ENCODE measurements around the gene HS1BP3.
A peak's percentile ranks its signal among the peaks of the same experiment; 100 is the strongest.

HS1BP3 gene

DNA sequence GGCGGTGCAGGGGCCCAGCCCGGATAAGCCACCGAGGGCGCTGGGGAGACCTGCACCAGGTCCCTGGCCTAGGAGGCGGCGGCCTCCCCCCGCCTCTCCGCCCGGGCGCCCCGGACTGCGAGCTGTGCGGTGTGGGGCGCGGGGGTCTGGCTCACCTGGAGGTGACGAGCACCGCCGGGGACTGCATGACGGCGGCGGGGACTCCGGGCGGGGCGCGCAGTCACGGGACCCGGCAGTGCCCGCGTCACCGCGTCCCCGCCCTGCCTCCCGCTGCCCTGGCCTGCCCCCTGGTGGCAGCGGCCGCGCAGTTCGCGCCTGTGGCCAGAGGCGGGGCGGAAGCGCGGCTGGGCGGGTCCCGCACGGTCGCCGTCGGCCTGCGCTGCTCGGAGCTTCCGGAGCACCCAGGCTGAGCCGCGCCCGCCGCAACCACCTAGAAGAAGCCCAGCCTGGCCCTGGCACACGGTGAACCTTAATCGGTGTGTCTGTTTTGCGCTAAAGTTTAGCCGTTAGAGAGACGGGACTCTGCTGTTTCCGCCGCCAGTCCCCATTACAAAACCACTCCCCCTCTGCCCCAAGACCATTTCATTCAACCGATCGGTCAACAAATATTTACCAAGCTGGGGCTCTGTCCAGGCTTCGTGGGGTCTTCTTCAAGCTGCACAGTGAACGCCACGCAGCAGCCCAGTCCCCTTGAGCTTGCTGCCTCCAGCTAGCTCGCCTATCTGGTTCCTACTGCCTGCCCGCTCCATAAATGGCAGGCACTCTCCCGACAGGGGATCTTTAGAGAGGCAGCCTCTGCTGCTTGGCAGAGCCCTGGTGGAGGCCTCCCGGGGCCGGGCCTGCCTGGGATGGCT lies at the start of gene HS1BP3:
Gene HS1BP3 (minus strand): TSS at position 222 of the 854 bp plus-strand sequence. CDS start 35 bp downstream, at position 187.
- FAIRE-seq (peak; percentile 80), DNase-seq (ENCODE audit: insufficient read length, low spot score) (peak; percentile 93)

GRCh38 chr2:20698916-20699613 lies 48.2 kb upstream of the HS1BP3 start:
- no peak for FAIRE-seq
- no peak for DNase-seq (ENCODE audit: insufficient read length, low spot score)

DNA sequence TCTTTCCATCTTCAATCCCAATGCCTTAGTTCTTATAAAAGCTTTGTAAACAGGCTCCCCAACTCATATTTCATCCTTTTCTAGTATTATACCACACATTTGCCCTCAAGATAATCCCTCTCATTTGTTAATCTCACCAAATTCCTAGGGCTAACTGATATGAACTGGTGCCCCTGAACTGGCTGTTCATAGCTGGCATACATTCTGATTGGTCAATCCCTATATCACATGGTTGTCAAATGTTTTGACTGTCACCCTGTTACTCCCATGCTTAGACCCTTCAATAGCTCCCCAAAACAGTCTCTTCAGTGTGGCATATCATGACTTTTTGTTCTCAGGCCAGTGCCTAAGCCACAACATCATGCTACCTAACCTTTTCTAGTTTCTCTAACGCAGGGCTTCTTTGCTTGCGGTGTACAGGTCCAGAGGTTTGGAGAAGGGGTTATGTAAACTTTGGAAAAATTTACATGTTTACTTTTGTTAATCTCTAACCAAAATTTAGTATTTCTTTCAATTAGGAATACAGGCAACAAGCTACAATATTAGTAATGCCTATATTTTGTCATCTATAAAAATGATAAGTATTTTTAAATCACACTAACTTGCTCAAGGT lies 46.5 kb upstream of the HS1BP3 start:
- no peak for DNase-seq (ENCODE audit: insufficient read length, low spot score)
- FAIRE-seq, result peak; percentile 4

DNA sequence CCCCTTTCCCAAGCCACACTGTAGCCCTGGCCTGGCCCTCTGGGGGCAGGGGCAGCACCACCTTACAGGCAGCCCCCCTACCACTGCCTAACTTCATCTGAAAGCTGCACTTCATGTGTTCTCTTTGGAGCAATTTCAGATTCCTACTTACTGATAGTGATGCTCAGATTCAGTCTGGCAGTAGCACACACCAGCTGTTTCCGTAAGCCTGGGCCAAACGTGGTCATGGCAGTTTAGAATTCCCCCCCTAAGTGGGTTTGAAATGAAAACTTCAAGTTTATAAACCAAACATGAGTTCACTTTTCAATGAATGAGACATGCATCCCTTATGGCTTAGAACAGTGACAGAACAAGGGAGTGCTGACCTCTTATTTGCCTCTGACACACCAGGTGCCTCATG lies 45.5 kb upstream of the HS1BP3 start:
- DNase-seq (ENCODE audit: insufficient read length, low spot score) (no peak), FAIRE-seq (no peak)

DNA sequence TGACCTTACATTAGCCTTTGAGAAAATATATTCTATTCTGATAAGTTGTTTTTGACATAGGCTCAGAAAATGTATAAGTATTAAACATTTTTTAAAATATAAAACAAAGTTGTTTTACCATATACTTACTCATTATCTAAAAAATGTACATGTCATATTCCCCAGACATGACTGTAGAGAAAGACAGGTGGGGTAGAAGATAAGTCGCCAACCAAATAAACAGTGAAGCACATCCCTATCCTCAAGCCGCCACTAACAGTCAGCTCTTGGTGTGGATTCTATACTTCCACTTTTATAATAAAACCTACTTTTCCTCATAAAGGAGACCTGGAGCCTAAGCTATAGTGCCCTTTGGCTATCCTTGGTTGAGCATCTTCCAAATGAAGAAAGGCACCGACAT lies 42.4 kb upstream of the HS1BP3 start:
- FAIRE-seq (no peak), DNase-seq (ENCODE audit: insufficient read length, low spot score) (no peak)

DNA sequence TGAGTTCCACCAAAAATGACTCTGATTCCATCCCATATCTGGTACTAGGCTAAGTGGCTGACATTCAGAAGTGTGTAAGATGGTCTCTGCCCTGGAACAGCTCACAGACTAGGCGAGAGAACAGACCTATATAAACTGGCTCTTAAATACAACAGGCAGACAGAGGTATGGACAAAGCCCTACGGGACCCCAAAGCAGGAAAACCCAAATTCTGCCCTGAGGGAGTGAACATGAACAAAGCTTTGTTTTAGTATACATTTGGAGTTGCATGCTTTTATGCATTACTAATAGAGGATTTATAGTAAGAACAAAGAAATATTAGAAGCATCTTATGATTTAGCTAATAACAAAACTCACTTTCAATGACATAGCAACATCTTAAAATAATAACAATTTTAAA lies 41.2 kb upstream of the HS1BP3 start:
- DNase-seq (ENCODE audit: insufficient read length, low spot score) (no peak), FAIRE-seq (no peak)

DNA sequence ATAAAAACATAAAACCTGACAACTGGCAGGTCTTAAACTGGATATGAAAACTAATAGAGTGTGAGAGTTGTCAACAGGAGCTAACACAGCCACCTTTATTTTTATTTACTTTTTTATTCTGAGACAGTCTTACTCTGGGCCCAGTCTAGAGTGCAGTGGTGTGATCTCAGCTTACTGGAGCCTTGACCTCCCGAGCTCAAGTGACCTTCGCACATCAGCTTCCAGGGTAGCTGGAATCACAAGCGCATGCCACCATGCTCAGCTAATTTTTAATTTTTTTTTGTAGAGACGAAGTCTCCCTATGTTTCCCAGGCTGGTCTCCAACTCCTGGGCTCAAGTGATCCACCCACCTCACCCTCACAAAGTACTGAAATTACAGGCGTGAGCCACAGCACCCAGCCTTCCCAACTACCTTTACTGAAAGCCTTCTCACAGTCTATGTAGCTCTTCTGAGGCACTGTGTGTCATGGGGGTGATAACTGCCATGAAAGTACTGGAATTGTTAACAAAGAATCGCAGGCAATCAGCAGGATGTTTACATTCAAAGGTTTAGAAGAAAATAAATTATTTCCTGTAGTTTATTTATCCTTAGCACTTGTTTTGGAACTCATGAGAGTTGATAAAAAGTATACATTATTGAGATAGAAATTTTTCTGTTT lies 40.3 kb upstream of the HS1BP3 start:
- DNase-seq (ENCODE audit: insufficient read length, low spot score), result no peak
- FAIRE-seq, result no peak

DNA sequence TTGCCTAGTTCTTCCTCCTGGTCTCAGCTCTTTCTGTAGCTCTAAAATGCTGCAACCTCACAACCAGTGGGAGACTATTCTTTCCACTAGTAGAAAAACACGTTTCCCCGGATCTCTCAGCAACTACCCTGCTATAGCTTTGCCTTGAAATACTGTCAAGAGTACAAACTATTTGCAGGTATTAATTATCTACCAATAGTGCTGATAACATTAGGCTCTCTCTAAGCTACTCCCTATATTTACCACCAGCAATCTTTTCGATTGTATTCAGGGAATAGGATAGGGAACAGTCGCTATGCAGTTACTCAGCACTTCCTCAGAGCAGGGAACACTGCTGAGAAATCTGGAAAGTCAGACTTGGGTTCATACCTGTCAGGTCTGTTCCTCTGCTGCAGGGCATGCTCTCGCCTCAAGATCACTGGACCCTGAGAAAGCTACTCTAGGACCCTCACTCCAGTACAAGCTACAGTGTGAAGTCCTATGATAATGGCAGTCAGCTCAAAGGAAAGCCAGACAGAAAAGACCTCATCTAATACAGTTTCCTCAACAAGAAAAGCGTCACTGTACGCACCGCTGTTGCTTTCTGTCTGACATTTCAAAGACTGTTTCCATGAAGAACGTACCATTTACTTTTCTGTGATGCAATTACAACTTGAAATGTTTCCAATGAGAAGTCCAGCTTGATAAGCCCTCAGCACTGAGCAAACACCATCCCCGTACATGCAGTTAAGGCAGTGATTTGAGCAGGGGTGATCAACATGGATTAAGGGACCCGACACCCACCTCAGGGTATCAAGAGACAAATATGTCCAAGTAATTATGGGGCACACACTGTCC lies 38.7 kb upstream of the HS1BP3 start:
- DNase-seq (ENCODE audit: insufficient read length, low spot score) (no peak), FAIRE-seq (peak; percentile 33)

GRCh38 chr2:20687260-20687832 lies 36.4 kb upstream of the HS1BP3 start:
- FAIRE-seq (no peak), DNase-seq (ENCODE audit: insufficient read length, low spot score) (no peak)

GRCh38 chr2:20684581-20685063 lies 33.7 kb upstream of the HS1BP3 start:
- DNase-seq (ENCODE audit: insufficient read length, low spot score) (no peak), FAIRE-seq (no peak)

DNA sequence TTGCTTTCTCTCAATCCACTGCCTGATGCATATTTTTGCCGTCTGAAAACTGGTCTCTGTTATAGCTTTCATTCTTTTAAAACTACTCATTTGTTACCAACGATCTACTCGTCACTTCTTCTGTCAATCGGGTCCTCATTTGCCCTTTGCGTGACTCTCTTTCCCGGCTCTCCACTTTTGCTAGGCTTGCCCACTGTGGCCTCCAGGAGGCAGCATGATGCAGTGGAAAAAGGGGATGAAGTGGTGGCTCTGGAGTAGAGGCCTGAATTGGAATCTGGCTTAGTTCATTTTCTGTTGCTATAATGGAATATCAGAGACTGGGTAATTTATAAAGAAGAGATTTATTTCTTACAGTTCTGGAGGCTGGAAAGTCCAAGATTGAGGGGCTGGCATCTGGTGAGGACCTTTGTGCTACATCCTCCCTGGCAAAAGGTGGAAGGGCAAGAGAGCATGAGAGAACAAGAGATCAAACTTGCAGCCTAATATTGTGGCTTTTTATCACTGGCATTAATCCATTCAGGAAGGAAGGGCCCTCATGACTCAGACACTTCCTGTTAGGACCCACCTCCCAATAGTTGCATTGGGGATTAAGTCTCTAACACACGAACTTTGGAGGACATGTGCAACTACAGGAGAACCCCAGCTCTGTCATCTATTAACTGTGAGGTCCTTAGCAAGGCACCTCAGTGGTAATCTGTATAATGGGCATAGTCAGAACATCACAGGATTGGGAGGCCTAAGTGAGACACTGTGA lies 31.4 kb upstream of the HS1BP3 start:
- no peak for FAIRE-seq
- DNase-seq (ENCODE audit: insufficient read length, low spot score), result no peak

DNA sequence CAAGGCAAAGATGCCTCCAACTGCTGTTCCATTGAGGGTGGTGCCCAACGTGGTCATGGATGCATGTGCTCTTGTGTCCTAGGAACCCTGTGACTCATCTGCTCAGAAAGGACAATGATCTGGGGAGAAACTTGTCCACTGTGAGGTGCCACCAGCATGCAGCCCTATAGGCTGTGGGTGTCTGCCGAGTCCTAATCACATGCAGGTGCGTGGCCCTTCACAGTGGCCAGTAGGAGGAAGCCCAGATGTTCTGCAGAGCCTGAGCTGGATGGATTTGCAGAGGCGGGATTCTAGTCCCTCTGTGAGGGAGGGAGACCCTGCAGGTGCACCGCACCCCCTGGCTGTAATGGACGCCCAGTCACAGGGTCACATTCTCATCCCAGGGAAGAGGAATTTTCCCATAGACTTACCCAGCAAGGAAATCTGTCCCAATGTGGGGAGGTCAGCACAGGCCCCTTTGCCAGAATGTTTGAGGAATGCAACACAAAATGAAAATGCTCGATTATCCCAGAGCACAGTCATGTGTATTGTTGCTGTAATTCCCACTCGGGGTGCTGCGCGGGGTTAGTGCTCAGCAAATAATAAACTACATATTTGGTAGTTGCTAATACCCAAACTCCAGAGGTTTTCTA lies 30.0 kb upstream of the HS1BP3 start:
- no peak for FAIRE-seq

DNA sequence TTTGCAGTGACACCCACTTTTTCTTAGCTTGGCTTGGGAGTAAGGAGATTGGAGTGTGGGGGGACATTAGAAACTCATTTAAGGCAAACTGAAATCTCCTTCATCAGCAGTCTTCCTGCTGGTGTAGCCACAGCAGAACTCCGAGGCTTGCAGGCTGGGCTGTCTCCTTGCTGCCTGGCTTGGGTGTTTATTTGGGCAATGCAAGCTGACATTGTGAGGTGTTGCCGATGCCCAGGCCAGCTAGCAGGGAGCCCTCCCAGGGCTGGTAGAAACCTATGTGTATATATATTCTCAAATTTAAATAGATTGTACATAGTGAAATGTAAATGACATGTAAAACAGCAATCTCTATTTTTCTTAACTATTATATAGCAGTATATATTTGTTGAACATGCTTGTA lies 27.9 kb upstream of the HS1BP3 start:
- FAIRE-seq, result no peak
- DNase-seq (ENCODE audit: insufficient read length, low spot score), result no peak

More for the DNA sequence above, 30.0 kb upstream of the HS1BP3 start:
- no peak for DNase-seq (ENCODE audit: insufficient read length, low spot score)

- DNase-seq (ENCODE audit: insufficient read length, low spot score) (no peak), FAIRE-seq (no peak)
These were observed 27.1 kb upstream of the HS1BP3 start for GRCh38 chr2:20678086-20678395.

DNA sequence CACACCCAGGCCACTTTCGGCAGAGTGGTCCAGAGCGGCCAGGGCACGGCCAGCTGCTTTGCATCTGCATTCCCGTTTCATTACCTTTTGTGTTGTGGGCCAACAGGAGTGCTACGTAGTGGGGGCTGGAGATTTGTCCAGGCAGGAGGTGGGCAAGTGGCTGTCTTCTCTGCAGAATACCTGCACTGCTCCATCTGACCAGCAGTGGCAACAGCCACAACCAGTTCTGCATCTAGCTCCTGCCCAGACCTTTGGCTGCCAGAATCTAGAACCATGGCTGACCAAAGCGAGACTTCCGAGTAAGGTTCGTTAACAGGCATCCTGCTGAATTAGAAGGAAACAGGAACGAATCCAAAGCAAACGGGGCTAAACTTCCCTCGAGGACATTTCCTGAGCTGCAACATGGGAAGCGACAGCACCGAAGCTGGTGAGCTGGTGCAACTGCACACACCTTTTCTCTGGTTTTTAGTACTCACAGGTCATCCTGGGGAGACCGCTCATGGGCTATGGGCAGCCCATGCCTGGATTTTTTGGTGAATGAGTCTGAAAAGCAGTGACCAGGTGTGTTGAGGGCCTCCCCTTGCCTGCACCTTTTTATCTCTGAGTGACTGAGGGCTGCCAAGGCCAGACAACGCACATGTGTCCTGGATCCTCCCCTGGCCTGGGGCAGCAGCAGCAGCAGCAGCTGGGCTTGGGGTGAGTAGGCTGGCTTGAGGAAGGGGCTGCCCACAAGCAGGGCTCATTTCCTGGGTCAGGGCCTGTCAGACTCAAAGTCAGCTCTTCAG lies 26.6 kb upstream of the HS1BP3 start:
- no peak for FAIRE-seq
- no peak for DNase-seq (ENCODE audit: insufficient read length, low spot score)

- FAIRE-seq, result peak; percentile 91
- DNase-seq (ENCODE audit: insufficient read length, low spot score), result no peak
These were observed 25.7 kb upstream of the HS1BP3 start for GRCh38 chr2:20676353-20677215.
